Melanocyte of skin (primary cell): ENCODE results near the gene CHRNA5. TPM values are rescaled to one million over a fixed set of nuclear protein-coding genes. Genes with fewer than 3 reads are reported as not detected.

Experiments
- small RNA-seq, 2 donors: library from RNA; depleted of rRNA; stranded (forward); fragments of <200 nt; gene quantifications; one replicate each; pipeline ENCODE3, GENCODE V24; 2012
- total RNA-seq, 2 donors: library from RNA; depleted of rRNA; stranded (reverse); fragments of >200 nt; gene quantifications; 2 replicates each; pipeline ENCODE4 v1.2.3, GENCODE V29; 2012

Gene CHRNA5
- total RNA-seq: 10 to 100 TPM in 1 of 2 donors, 1 to 10 TPM in 1; 3.8 to 12.7 TPM

GRCh38 chr15:78565097-78565950 lies at the start of gene CHRNA5:
Gene CHRNA5, plus strand, starts transcription at chr15:78565520. Its CDS starts 200 bp downstream, at chr15:78565720.

GRCh38 chr15:78540141-78540870 lies 25.0 kb upstream of the CHRNA5 start, which contains the start of gene PSMA4:
Gene PSMA4, plus strand, starts transcription at chr15:78540444. Its CDS starts 1,484 bp downstream, at chr15:78541928.

GRCh38 chr15:78620527-78621421 lies 55.5 kb downstream of the CHRNA5 start, which contains the start of gene CHRNA3:
Gene CHRNA3, minus strand, starts transcription at chr15:78620996. Its CDS starts 202 bp downstream, at chr15:78620794.

GRCh38 chr15:78641102-78641748 lies 75.9 kb downstream of the CHRNA5 start, which contains the start of gene CHRNB4:
Gene CHRNB4, minus strand, starts transcription at chr15:78641210. Its CDS starts 77 bp downstream, at chr15:78641133.

Small RNAs within 50 kb of the gene (small RNA-seq; reads per million reads assigned to genes)
- 0 reads per million in 2 donors for gene AC067863.2

Other genes starting within 250 kb of the CHRNA5 start
- not detected for gene CRABP1, start 225.2 kb upstream of the CHRNA5 start, total RNA-seq
- 10 to 100 TPM; 25.1 to 31.3 TPM for gene IREB2, start 127.3 kb upstream of the CHRNA5 start, total RNA-seq
- gene HYKK, start 57.9 kb upstream of the CHRNA5 start, total RNA-seq: 1 to 10 TPM; 3.7 to 7.9 TPM
- 100 to 1,000 TPM; 196 to 265 TPM for gene PSMA4, start 25.1 kb upstream of the CHRNA5 start, total RNA-seq
- under 1 TPM; under 0.01 to 0.67 TPM for gene CHRNA3, start 55.5 kb downstream of the CHRNA5 start, total RNA-seq
- under 1 TPM in 1 of 2 donors, not detected in 1; 0.69 TPM for gene CHRNB4, start 75.7 kb downstream of the CHRNA5 start, total RNA-seq
- 1 to 10 TPM; 3.1 to 4.0 TPM for gene ADAMTS7, start 245.9 kb downstream of the CHRNA5 start, total RNA-seq